Esophagus (tissue), 2 donors: ENCODE results near the gene HOXC10. TPM values are rescaled to one million over a fixed set of nuclear protein-coding genes. Genes with fewer than 3 reads are reported as not detected.

Experiments used
- H3K27ac ChIP-seq, 2 donors: one replicate each; pipeline ENCODE4 v1.5.1; 2013; ENCODE audit warnings: low read depth in 2 of 2, mild to moderate bottlenecking in 2 of 2, inconsistent platforms in 1 of 2, low read length in 1 of 2, moderate library complexity in 1 of 2
- H3K27me3 ChIP-seq, 2 donors: one replicate each; pipeline ENCODE4 v1.6.1; 2013; ENCODE audit warnings: low read length in 2 of 2, control low read depth in 1 of 2, mild to moderate bottlenecking in 1 of 2; ENCODE audit not compliant: insufficient read depth in 2 of 2, control insufficient read depth in 1 of 2
- H3K36me3 ChIP-seq, 2 donors: one replicate each; pipeline ENCODE4 v1.6.1; 2013; ENCODE audit warnings: low read length in 1 of 2; ENCODE audit not compliant: control insufficient read depth in 2 of 2, insufficient read depth in 2 of 2
- H3K4me1 ChIP-seq, 2 donors: one replicate each; pipeline ENCODE4 v1.6.1; 2013; ENCODE audit warnings: low read length in 1 of 2; ENCODE audit not compliant: control insufficient read depth in 2 of 2, insufficient read depth in 2 of 2
- H3K4me3 ChIP-seq, 2 donors: one replicate each; pipeline ENCODE4 v1.5.1; 2013; ENCODE audit warnings: low read length in 2 of 2, mild to moderate bottlenecking in 2 of 2, low read depth in 1 of 2, moderate library complexity in 1 of 2
- H3K9me3 ChIP-seq, 2 donors: one replicate each; pipeline ENCODE4 v1.6.1; 2013; ENCODE audit warnings: mild to moderate bottlenecking in 2 of 2, low read depth in 1 of 2, low read length in 1 of 2, moderate library complexity in 1 of 2; ENCODE audit not compliant: control insufficient read depth in 2 of 2, insufficient read depth in 1 of 2
- WGBS, 2 donors: extraction: QIAGEN DNeasy Blood & Tissue Kit; methylation state at CpG; one replicate each; pipeline ENCODE4 v1.1.7; 2013; 5-methylcytosine and 5-hydroxymethylcytosine counted together
- polyA plus RNA-seq, 2 donors: library from polyadenylated mRNA; stranded (reverse); fragments of 200-250 nt; gene quantifications; one replicate each; pipeline ENCODE4 v1.2.3, GENCODE V29; 2013
- donor health status: healthy with polysubstance abuse.
- donor health status: Bipolar disorder and iron deficiency.

HOXC10 gene
- polyA plus RNA-seq, 2 donors: 0.02 to 0.04 TPM

DNA sequence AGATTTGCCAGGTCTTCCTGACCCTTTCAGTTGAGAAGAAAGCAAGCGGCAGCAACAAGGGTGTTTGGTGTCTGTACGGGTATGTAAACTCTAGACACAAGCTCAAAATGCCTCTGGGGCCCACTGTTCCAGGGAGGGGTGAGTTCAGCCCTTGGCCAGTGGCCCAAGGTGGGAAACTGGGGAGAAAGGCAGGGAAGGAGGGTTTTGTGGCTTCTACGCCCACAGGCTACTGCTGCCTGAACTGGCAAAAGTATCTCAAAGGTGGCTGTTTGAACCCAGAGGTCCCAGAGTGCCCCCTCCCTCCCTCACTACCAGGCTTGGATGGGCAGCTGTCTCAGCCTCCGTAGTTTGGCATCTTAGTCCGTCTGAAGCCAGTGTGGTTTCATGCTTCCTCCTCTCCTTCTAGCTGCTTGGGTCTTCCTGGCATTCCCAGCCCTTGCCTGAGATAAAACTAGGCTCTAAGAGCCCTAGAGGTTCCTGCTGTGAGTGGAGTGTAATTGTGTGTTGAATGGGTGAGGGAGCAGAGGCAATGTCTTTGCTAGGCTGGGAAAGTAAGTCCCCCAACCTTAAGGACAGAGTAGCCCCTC, 53.4 kb downstream of the HOXC10 start:
- Histone ChIP-seq H3K9me3 (no peaks in the 10 kb centered on the region), H3K27ac (peak overlapping the region; percentile 78 to 91), H3K27me3 (no peaks in the 10 kb centered on the region), H3K4me3 (peak overlapping the region in 1 of 2 donors; percentile 21), H3K4me1 (peaks cover 0 to 15% of the 10 kb centered on the region in 2 donors), H3K36me3 (no peaks in the 10 kb centered on the region)
- 46 to 51% methylated on average over 5 of the region's 5 CpGs for WGBS, 2 donors

- Histone ChIP-seq H3K27ac (peak overlapping the region; percentile 78 to 91), H3K4me1 (peaks cover 0 to 15% of the 10 kb centered on the region in 2 donors)
Measured at GRCh38 chr12:54038871-54039414, 54.0 kb downstream of the HOXC10 start.

GRCh38 chr12:54039417-54040147, 54.6 kb downstream of the HOXC10 start:
- no peaks in the 10 kb centered on the region for H3K36me3 ChIP-seq
- H3K4me3 ChIP-seq: no peak overlapping the region
- no peaks in the 10 kb centered on the region for H3K27me3 ChIP-seq

More at GRCh38 chr12:54038871-54039414, 54.0 kb downstream of the HOXC10 start:
- no peak overlapping the region for H3K4me3 ChIP-seq
- H3K27me3 ChIP-seq: no peaks in the 10 kb centered on the region
- WGBS, 2 donors: 31 to 35% methylated on average over 9 of the region's 9 CpGs
- no peaks in the 10 kb centered on the region for H3K36me3 ChIP-seq
- H3K9me3 ChIP-seq: no peaks in the 10 kb centered on the region

More at GRCh38 chr12:54039417-54040147, 54.6 kb downstream of the HOXC10 start:
- Histone ChIP-seq H3K9me3 (no peaks in the 10 kb centered on the region), H3K4me1 (peaks cover 0 to 15% of the 10 kb centered on the region in 2 donors), H3K27ac (peak overlapping the region; percentile 78 to 91)
- WGBS, 2 donors: 19 to 20% methylated on average over 16 of the region's 16 CpGs

Other genes starting within 250 kb of the HOXC10 start
- not detected for gene CISTR, start 233.2 kb upstream of the HOXC10 start, polyA plus RNA-seq
- under 1 TPM; 0.02 to 0.04 TPM for gene HOXC13, start 46.3 kb upstream of the HOXC10 start, polyA plus RNA-seq
- not detected for gene HOXC12, start 30.2 kb upstream of the HOXC10 start, polyA plus RNA-seq
- gene HOXC11, start 12.0 kb upstream of the HOXC10 start, polyA plus RNA-seq: not detected
- not detected for gene HOTAIR, start 10.2 kb upstream of the HOXC10 start, polyA plus RNA-seq
- gene HOXC9, start 15.0 kb downstream of the HOXC10 start, polyA plus RNA-seq: under 1 TPM; 0.20 to 0.51 TPM
- gene HOXC8, start 23.8 kb downstream of the HOXC10 start, polyA plus RNA-seq: under 1 TPM; 0.04 to 0.21 TPM
- 1 to 10 TPM; 1.4 TPM for gene HOXC6, start 43.3 kb downstream of the HOXC10 start, polyA plus RNA-seq
- gene HOXC5, start 47.9 kb downstream of the HOXC10 start, polyA plus RNA-seq: under 1 TPM; 0.41 to 0.96 TPM
- 1 to 10 TPM; 3.3 to 3.7 TPM for gene HOXC4, start 68.7 kb downstream of the HOXC10 start, polyA plus RNA-seq
- 10 to 100 TPM; 38.2 to 40.9 TPM for gene SMUG1, start 203.8 kb downstream of the HOXC10 start, polyA plus RNA-seq